ENCODE data around the gene EXTL2. TPM values are rescaled to one million over a fixed set of nuclear protein-coding genes. Genes with fewer than 3 reads are reported as not detected.

EXTL2 gene
- total and polyA plus RNA-seq, 9 of the 15 experiments (the other 6 are each of a cell fraction or from before 2014, with no cell fraction given) = 8.5 to 40.7 (median 26.0) TPM

GRCh38 chr1:100874433-100874832, 20.2 kb downstream of the EXTL2 start:
- WGBS (ENCODE audit: insufficient coverage, low coverage, missing lambda C conversion rate) = 59% methylated on average over 2 of the region's 2 CpGs
- CTCF ChIA-PET (ENCODE audit: low intra/inter-chr PET ratio) = no interaction called here

More at GRCh38 chr1:100874433-100874832, 20.2 kb downstream of the EXTL2 start:
- no peak overlapping the region for H3K9ac ChIP-seq (ENCODE audit: insufficient read depth in 1 of 2, low read depth in 2 of 2, low read length in 2 of 2)
- intact Hi-C loops (cut with micrococcal nuclease) (no loop called here), in situ Hi-C loops (cut with MboI) (loop anchor here (25.0 kb wide), 1 partner anchor 387 kb away; no protein-coding TSS in a partner anchor)
- no TSS peak for BruUV-seq (replicated peaks)
- H3K27me3 ChIP-seq (ENCODE audit: control insufficient read depth in 2 of 2, insufficient read depth in 2 of 2, low read length in 2 of 2) = no peaks in the 10 kb centered on the region
- POLR2A ChIA-PET = interaction anchor here (1.2 kb wide), 1 partner anchor 8 kb away, joined by 3 read pairs; no protein-coding TSS in a partner anchor
- FAIRE-seq (no peak), ATAC-seq (no peak), DNase-seq (ENCODE audit: extremely low read depth in 1 of 4, low spot score in 3 of 4) (no peak)
- H3K36me3 ChIP-seq (ENCODE audit: control insufficient read depth, insufficient read depth, low read length) = peaks cover 15% of the 10 kb centered on the region; the same call in 1 of the 3 replicates
- no peak overlapping the region for H3K4me3 ChIP-seq
- no peaks in the 10 kb centered on the region for H4K20me1 ChIP-seq (replicated peaks; ENCODE audit: control insufficient read depth, insufficient read depth, low read length)
- no peak overlapping the region for H3K4me2 ChIP-seq (ENCODE audit: insufficient read depth, low read length)
- H3K9me1 ChIP-seq (ENCODE audit: control insufficient read depth, insufficient read depth, low read length) = no peaks in the 10 kb centered on the region
- no peak for TF ChIP-seq TAL1 (IDR thresholded peaks at IDR 0.05)
- no peak for TF ChIP-seq TAF7 (tag; IDR thresholded peaks at IDR 0.05)
- no peak for TF ChIP-seq XRCC5 (IDR thresholded peaks at IDR 0.05; ENCODE audit: low read depth, low read length)
- no peak for TF ChIP-seq ARID3A (IDR thresholded peaks at IDR 0.05; ENCODE audit: borderline replicate concordance, low read depth, low read length)
- TF ChIP-seq ZNF764 (CRISPR knock-in tag; IDR thresholded peaks at IDR 0.05; ENCODE audit: low read depth) = no peak
- TF ChIP-seq CHD2 (IDR thresholded peaks at IDR 0.05; ENCODE audit: low read depth, low read length) = no peak
- no peak for TF ChIP-seq TOE1 (IDR thresholded peaks at IDR 0.05; ENCODE audit: borderline replicate concordance)
- TF ChIP-seq TOE1 (CRISPR knock-in tag; IDR thresholded peaks at IDR 0.05; ENCODE audit: borderline replicate concordance, low read depth) = no peak
- TF ChIP-seq CBX2 (IDR thresholded peaks at IDR 0.05; ENCODE audit: insufficient read depth, low read length, poor library complexity, severe bottlenecking) = no peak
- no peak for TF ChIP-seq HINFP (tag; conservative IDR thresholded peaks at IDR 0.05; ENCODE audit: low read depth)
- no peak for TF ChIP-seq SP2 (IDR thresholded peaks at IDR 0.05; ENCODE audit: extremely low read depth, low read depth, low read length, poor library complexity, severe bottlenecking)
- no peak for TF ChIP-seq GTF3C2 (IDR thresholded peaks at IDR 0.05; ENCODE audit: borderline replicate concordance, extremely low read depth, insufficient read length)
- H2AFZ ChIP-seq (ENCODE audit: low read depth, low read length) = no peak overlapping the region
- no peaks in the 10 kb centered on the region for H3K9me3 ChIP-seq (replicated peaks; ENCODE audit: control insufficient read depth, insufficient read depth, low read depth, low read length)
- H3K27ac ChIP-seq (ENCODE audit: extremely low read depth, low read depth, low read length) = no peak overlapping the region
- H3K4me1 ChIP-seq (replicated peaks in 1 of 2; ENCODE audit: control insufficient read depth in 2 of 2, insufficient read depth in 2 of 2, low read length in 2 of 2) = no peaks in the 10 kb centered on the region
- no peaks in the 10 kb centered on the region for H3K79me2 ChIP-seq (ENCODE audit: control insufficient read depth, insufficient read depth, low read length)
